Measurements from ENCODE around the gene EFCAB10. TPM values are rescaled to one million over a fixed set of nuclear protein-coding genes. Genes with fewer than 3 reads are reported as not detected.

Gene EFCAB10
- polyA plus RNA-seq, 1 of the 3 experiments (the other 2 are of a cell fraction), result 0.51 TPM

DNA sequence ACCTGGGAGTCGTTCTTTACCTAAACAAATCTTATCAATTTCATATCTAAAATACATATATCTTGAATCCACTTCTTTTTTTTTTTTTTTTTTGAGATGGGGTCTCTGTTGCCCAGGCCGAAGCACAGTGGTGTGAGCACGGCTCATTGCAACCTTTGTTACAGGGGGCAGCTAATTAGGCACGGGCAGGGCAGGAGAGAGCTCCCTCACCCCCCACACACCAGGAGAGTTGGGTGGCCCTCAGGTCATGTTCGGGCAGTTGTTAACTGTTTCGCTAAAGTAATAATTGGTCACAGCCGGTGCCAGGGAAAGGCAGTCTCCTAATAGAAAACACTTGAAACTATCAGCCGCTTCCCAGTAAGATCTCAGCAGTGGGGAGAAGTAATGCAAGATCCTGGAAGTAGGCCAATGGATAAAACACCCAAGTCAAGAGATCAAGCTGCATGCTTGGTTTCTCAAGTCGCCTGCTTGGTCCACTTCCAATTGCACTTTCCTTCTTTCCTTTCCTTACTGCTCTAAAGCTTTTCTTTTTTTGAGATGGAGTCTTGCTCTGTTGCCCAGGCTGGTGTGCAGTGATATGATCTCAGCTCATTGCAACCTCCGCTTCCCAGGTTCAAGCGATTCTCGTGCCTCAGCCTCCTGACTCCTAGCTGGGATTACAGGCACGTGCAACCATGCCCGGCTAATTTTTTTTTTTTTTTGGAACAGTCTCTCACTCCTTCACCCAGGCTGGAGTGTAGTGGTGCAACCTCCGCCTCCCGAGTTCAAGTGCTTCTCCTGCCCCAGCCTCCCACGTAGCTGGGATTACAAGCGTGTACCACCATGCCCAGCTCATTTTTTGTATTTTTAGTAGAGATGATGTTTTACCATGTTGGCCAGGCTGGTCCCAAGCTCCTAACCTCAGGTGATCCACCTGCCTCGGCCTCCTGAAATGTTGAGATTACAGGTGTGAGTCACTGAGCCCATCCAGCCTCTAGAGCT lies 21.3 kb upstream of the EFCAB10 start:
- Histone ChIP-seq H2AFZ (ENCODE audit: low read depth) (no peak overlapping the region), H3K36me3 (replicated peaks in 1 of 2; ENCODE audit: control insufficient read depth in 1 of 2, insufficient read depth in 2 of 2, low read length in 1 of 2) (peaks cover 0 to 3% of the 10 kb centered on the region in 2 experiments), H3K9me2 (no peaks in the 10 kb centered on the region), H3K4me1 (ENCODE audit: control insufficient read depth in 1 of 2, insufficient read depth in 2 of 2, low read depth in 1 of 2, low read length in 1 of 2) (peaks cover 0 to 2% of the 10 kb centered on the region in 2 experiments; a peak in 1 of 4 replicates), H3K4me3 (ENCODE audit: low read depth in 2 of 2, low read length in 1 of 2) (no peak overlapping the region), H3K9me3 (no peaks in the 10 kb centered on the region), H3K79me2 (ENCODE audit: insufficient read depth) (no peaks in the 10 kb centered on the region), H4K20me1 (ENCODE audit: insufficient read depth) (no peaks in the 10 kb centered on the region), H3F3A (replicated peaks; ENCODE audit: insufficient read depth) (no peaks in the 10 kb centered on the region), H3K27me3 (ENCODE audit: insufficient read depth) (no peaks in the 10 kb centered on the region), H3K4me2 (no peak overlapping the region), H3K9ac (no peak overlapping the region), H3K27ac (ENCODE audit: low read depth in 2 of 2, low read length in 1 of 2) (no peak overlapping the region)
- CTCF ChIA-PET, result interaction anchor here (0.8 to 3.2 kb wide), 6 partner anchors 9 to 521 kb away, joined by 3 to 19 read pairs (median 5); no protein-coding TSS in a partner anchor
- POLR2A ChIA-PET, result no interaction called here
- whole genome bisulfite sequencing (ENCODE audit: low lambda C conversion rate), result 80% methylated on average over 19 of the region's 19 CpGs
- DNase-seq, result no peak
- TF ChIP-seq FOXJ3 (CRISPR knock-in tag; IDR thresholded peaks at IDR 0.05) (no peak), MEF2A (IDR thresholded peaks at IDR 0.05; ENCODE audit: borderline replicate concordance, low read depth) (no peak), ELF1 (IDR thresholded peaks at IDR 0.05) (no peak), SIN3A (IDR thresholded peaks at IDR 0.05; ENCODE audit: borderline replicate concordance, low read depth, low read length) (no peak), JUND (IDR thresholded peaks at IDR 0.05) (no peak), TCF12 (IDR thresholded peaks at IDR 0.05) (no peak; the same call in 1 of the 2 replicates), TAF1 (IDR thresholded peaks at IDR 0.05; ENCODE audit: borderline replicate concordance, low read depth, low read length) (no peak), REST (IDR thresholded peaks at IDR 0.05; ENCODE audit: low read depth, low read length) (no peak), USF1 (IDR thresholded peaks at IDR 0.05; ENCODE audit: borderline replicate concordance, low read depth) (no peak), CHD2 (IDR thresholded peaks at IDR 0.05; ENCODE audit: low read length, partially characterized antibody) (no peak), YY1 (IDR thresholded peaks at IDR 0.05; ENCODE audit: low read depth) (no peak), CTCF (IDR thresholded peaks at IDR 0.05) (no peak), FOXM1 (IDR thresholded peaks at IDR 0.05; ENCODE audit: low read depth) (no peak)
- TF ChIP-seq, protein P1, sequence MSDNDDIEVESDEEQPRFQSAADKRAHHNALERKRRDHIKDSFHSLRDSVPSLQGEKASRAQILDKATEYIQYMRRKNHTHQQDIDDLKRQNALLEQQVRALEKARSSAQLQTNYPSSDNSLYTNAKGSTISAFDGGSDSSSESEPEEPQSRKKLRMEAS (IDR thresholded peaks at IDR 0.05; ENCODE audit: low read depth), result no peak

Data from SK-N-SH (cell line).